ENCODE results near the gene RADX. TPM values are rescaled to one million over a fixed set of nuclear protein-coding genes. Genes with fewer than 3 reads are reported as not detected.

The RADX gene
- total RNA-seq, 1 experiment from 2014 or later, result 0.18 TPM

GRCh38 chrX:106684207-106684606, 72.4 kb downstream of the RADX start:
- Histone ChIP-seq H3K4me3 (ENCODE audit: low read length) (no peak overlapping the region), H3F3A (ENCODE audit: low read length, unreplicated experiment) (no peaks in the 10 kb centered on the region), H3K4me1 (ENCODE audit: insufficient read depth, low read length) (no peaks in the 10 kb centered on the region), H2AFZ (ENCODE audit: low read length) (no peak overlapping the region), H3K9me2 (replicated peaks; ENCODE audit: low read length) (no peaks in the 10 kb centered on the region), H3K36me3 (ENCODE audit: low read depth, low read length) (no peaks in the 10 kb centered on the region), H3K79me2 (ENCODE audit: low read length) (no peaks in the 10 kb centered on the region), H3K27ac (ENCODE audit: low read length) (no peak overlapping the region), H3K9me3 (ENCODE audit: low read length) (no peaks in the 10 kb centered on the region), H4K20me1 (ENCODE audit: low read length) (no peaks in the 10 kb centered on the region), H3K27me3 (ENCODE audit: low read length) (no peaks in the 10 kb centered on the region; the same call in 1 of the 2 replicates), H3K9ac (ENCODE audit: low read length) (no peak overlapping the region), H3K4me2 (ENCODE audit: low read length) (no peak overlapping the region)
- ChIA-PET CTCF (no interaction called here), POLR2A (ENCODE audit: unreplicated experiment) (no interaction called here)
- no peak for TF ChIP-seq EZH2phosphoT487 (IDR thresholded peaks at IDR 0.05; ENCODE audit: borderline replicate concordance, low read length)
- no peak for TF ChIP-seq CTCF (conservative IDR thresholded peaks at IDR 0.05; ENCODE audit: low read depth, low read length)
- no peak for TF ChIP-seq EZH2 (IDR thresholded peaks at IDR 0.05; ENCODE audit: low read length, unreplicated experiment)
- no TSS peak for BruUV-seq (replicated peaks)
- DNase-seq, result no peak
- no peak for ATAC-seq
- intact Hi-C loops (cut with micrococcal nuclease), result no loop called here

- Histone ChIP-seq H3K79me2 (ENCODE audit: low read length) (no peaks in the 10 kb centered on the region), H3K9me3 (ENCODE audit: low read length) (no peaks in the 10 kb centered on the region), H2AFZ (ENCODE audit: low read length) (no peak overlapping the region), H3K4me2 (ENCODE audit: low read length) (no peak overlapping the region), H3K4me1 (ENCODE audit: insufficient read depth, low read length) (no peaks in the 10 kb centered on the region), H3K27ac (ENCODE audit: low read length) (no peak overlapping the region), H3K36me3 (ENCODE audit: low read depth, low read length) (no peaks in the 10 kb centered on the region), H3K9me2 (replicated peaks; ENCODE audit: low read length) (no peaks in the 10 kb centered on the region), H3K4me3 (ENCODE audit: low read length) (no peak overlapping the region), H3K9ac (ENCODE audit: low read length) (no peak overlapping the region), H3F3A (ENCODE audit: low read length, unreplicated experiment) (no peaks in the 10 kb centered on the region), H4K20me1 (ENCODE audit: low read length) (no peaks in the 10 kb centered on the region), H3K27me3 (ENCODE audit: low read length) (peaks cover 7% of the 10 kb centered on the region; the same call in 1 of the 2 replicates)
- intact Hi-C loops (cut with micrococcal nuclease), result no loop called here
- no peak for DNase-seq
- POLR2A ChIA-PET (ENCODE audit: unreplicated experiment), result no interaction called here
- ATAC-seq, result no peak
- no TSS peak for BruUV-seq (replicated peaks)
- no peak for TF ChIP-seq EZH2phosphoT487 (IDR thresholded peaks at IDR 0.05; ENCODE audit: borderline replicate concordance, low read length)
- no peak for TF ChIP-seq CTCF (conservative IDR thresholded peaks at IDR 0.05; ENCODE audit: low read depth, low read length)
- no peak for TF ChIP-seq EZH2 (IDR thresholded peaks at IDR 0.05; ENCODE audit: low read length, unreplicated experiment)
- CTCF ChIA-PET, result no interaction called here
Measured at GRCh38 chrX:106692425-106693065, 80.8 kb downstream of the RADX start.

- H3F3A ChIP-seq (ENCODE audit: low read length, unreplicated experiment), result no peaks in the 10 kb centered on the region
- no peaks in the 10 kb centered on the region for H3K79me2 ChIP-seq (ENCODE audit: low read length)
- H3K4me2 ChIP-seq (ENCODE audit: low read length), result no peak overlapping the region
- intact Hi-C loops (cut with micrococcal nuclease), result no loop called here
- BruUV-seq (replicated peaks), result no TSS peak
- ChIA-PET POLR2A (ENCODE audit: unreplicated experiment) (no interaction called here), CTCF (no interaction called here)
- no peaks in the 10 kb centered on the region for H3K36me3 ChIP-seq (ENCODE audit: low read depth, low read length)
- no peaks in the 10 kb centered on the region for H3K4me1 ChIP-seq (ENCODE audit: insufficient read depth, low read length)
- DNase-seq, result no peak
- H2AFZ ChIP-seq (ENCODE audit: low read length), result no peak overlapping the region
- H3K9me2 ChIP-seq (replicated peaks; ENCODE audit: low read length), result no peaks in the 10 kb centered on the region
- no peak overlapping the region for H3K9ac ChIP-seq (ENCODE audit: low read length)
- no peak for ATAC-seq
- TF ChIP-seq CTCF (conservative IDR thresholded peaks at IDR 0.05; ENCODE audit: low read depth, low read length), result no peak
- no peak for TF ChIP-seq EZH2phosphoT487 (IDR thresholded peaks at IDR 0.05; ENCODE audit: borderline replicate concordance, low read length)
- TF ChIP-seq EZH2 (IDR thresholded peaks at IDR 0.05; ENCODE audit: low read length, unreplicated experiment), result no peak
- no peaks in the 10 kb centered on the region for H4K20me1 ChIP-seq (ENCODE audit: low read length)
- H3K4me3 ChIP-seq (ENCODE audit: low read length), result no peak overlapping the region
- H3K27ac ChIP-seq (ENCODE audit: low read length), result no peak overlapping the region
- H3K27me3 ChIP-seq (ENCODE audit: low read length), result peaks cover 7% of the 10 kb centered on the region; the same call in 1 of the 2 replicates
- no peaks in the 10 kb centered on the region for H3K9me3 ChIP-seq (ENCODE audit: low read length)
Measured at GRCh38 chrX:106696502-106696901, 84.7 kb downstream of the RADX start.
